HG03025 (cell line): ENCODE results near the gene SNAPIN.

ENCODE experiments used
- ATAC-seq: cut with Tn5 transposase; IDR thresholded peaks from one replicate; pipeline ENCODE4 v1.9.1; 2021; ENCODE audit warnings: mild to moderate bottlenecking, moderate library complexity; ENCODE audit not compliant: unreplicated experiment, low FRiP score

SNAPIN gene

GRCh38 chr1:153698923-153699714, 40.6 kb downstream of the SNAPIN start:
- no peak for ATAC-seq

GRCh38 chr1:153699768-153700167, 41.3 kb downstream of the SNAPIN start:
- ATAC-seq: no peak

- ATAC-seq: no peak
Measured at GRCh38 chr1:153705484-153705883, 47.0 kb downstream of the SNAPIN start.

GRCh38 chr1:153711026-153711425, 52.5 kb downstream of the SNAPIN start:
- ATAC-seq: no peak
